H1 (cell line): ENCODE results near the gene SKAP1. TPM values are rescaled to one million over a fixed set of nuclear protein-coding genes. Genes with fewer than 3 reads are reported as not detected.

ENCODE experiments used
- CTCF ChIA-PET: fragments of 300-600 bp; sonication (Branson Sonifier 250); formaldehyde crosslinking; loops from one replicate; lab custom pipeline; 2021; ENCODE audit not compliant: partially characterized antibody; lab: Charles Lee
- POLR2A ChIA-PET: fragments of 300-600 bp; sonication (Branson Sonifier 250); formaldehyde crosslinking; loops from one replicate; lab custom pipeline; 2021; ENCODE audit warnings: inconsistent platforms; ENCODE audit not compliant: partially characterized antibody; lab: Charles Lee
- DNase-seq, 2 experiments: peaks; one replicate each; pipeline versions ENCODE4 v3.0.0 to v3.0.0-alpha.2; 2010 to 2022; ENCODE audit warnings: low spot score in 2 of 2, low read depth in 1 of 2, mixed read lengths in 1 of 2
- FAIRE-seq: peaks from 2 replicates; lab custom pipeline; 2011; peaks lifted over from hg19 to GRCh38; lab: Jason Lieb, UNC
- H2AFZ ChIP-seq: 2 replicates; pipeline ENCODE4 v1.8.1; 2012; ENCODE audit warnings: low read length, inconsistent platforms
- H2AK5ac ChIP-seq: 2 replicates; pipeline ENCODE4 v1.6.1; 2013; ENCODE audit warnings: low read depth, low read length
- H2BK120ac ChIP-seq: replicated peaks from 2 replicates; pipeline ENCODE3; 2013; ENCODE audit warnings: low read depth, low read length, inconsistent platforms
- H2BK12ac ChIP-seq: 2 replicates; pipeline ENCODE4 v1.6.1; 2013; ENCODE audit warnings: low read depth, low read length
- H2BK15ac ChIP-seq: 2 replicates; pipeline ENCODE4 v1.6.1; 2013; ENCODE audit warnings: low read length
- H2BK20ac ChIP-seq: 2 replicates; pipeline ENCODE4 v1.6.1; 2013; ENCODE audit warnings: low read length
- H2BK5ac ChIP-seq: 2 replicates; pipeline ENCODE4 v1.6.1; 2013; ENCODE audit warnings: low read depth, low read length
- H3K14ac ChIP-seq: 2 replicates; pipeline ENCODE4 v1.6.1; 2013; ENCODE audit warnings: inconsistent platforms; ENCODE audit not compliant: insufficient read length
- H3K18ac ChIP-seq: 2 replicates; pipeline ENCODE4 v1.6.1; 2013; ENCODE audit warnings: low read length; ENCODE audit errors: extremely low read depth
- H3K23ac ChIP-seq: 2 replicates; pipeline ENCODE4 v1.6.1; 2013; ENCODE audit warnings: inconsistent platforms; ENCODE audit not compliant: insufficient read length
- H3K23me2 ChIP-seq: 2 replicates; pipeline ENCODE4 v1.6.1; 2013; ENCODE audit warnings: low read depth, low read length
- H3K27ac ChIP-seq: 2 replicates; pipeline ENCODE4 v1.6.1; 2011; ENCODE audit warnings: low read depth, low read length, inconsistent platforms
- H3K27me3 ChIP-seq, 4 experiments: replicated peaks in 1 of 4; 1 replicate in 1 of 4; 2 replicates in 3 of 4; pipeline versions ENCODE4 v1.6.1 to v1.8.1; 2011 to 2013; ENCODE audit warnings: low read length in 3 of 4, mild to moderate bottlenecking in 3 of 4, inconsistent platforms in 2 of 4, mixed read lengths in 2 of 4, moderate library complexity in 1 of 4; ENCODE audit not compliant: control insufficient read depth in 3 of 4, insufficient read depth in 3 of 4; ENCODE audit errors: extremely low read depth in 1 of 4
- H3K36me3 ChIP-seq, 4 experiments: 2 replicates each; pipeline versions ENCODE4 v1.6.1 to v1.8.1; 2011 to 2013; ENCODE audit warnings: mild to moderate bottlenecking in 4 of 4, low read length in 3 of 4, moderate library complexity in 2 of 4, control low read depth in 1 of 4, inconsistent platforms in 1 of 4; ENCODE audit not compliant: insufficient read depth in 4 of 4, control insufficient read depth in 2 of 4
- H3K4ac ChIP-seq: replicated peaks from 2 replicates; pipeline ENCODE3; 2013; ENCODE audit warnings: low read length, low read depth, mixed read lengths, inconsistent platforms; ENCODE audit not compliant: insufficient read length
- H3K4me1 ChIP-seq, 4 experiments: replicated peaks in 1 of 4; 1 replicate in 1 of 4; 2 replicates in 3 of 4; pipeline versions ENCODE4 v1.6.1 to v1.8.1; 2011 to 2013; ENCODE audit warnings: low read length in 3 of 4, inconsistent platforms in 2 of 4, mixed read lengths in 1 of 4; ENCODE audit not compliant: insufficient read depth in 4 of 4, control insufficient read depth in 3 of 4
- H3K4me2 ChIP-seq, 2 experiments: 2 replicates each; pipeline versions ENCODE4 v1.6.1 to v1.8.1; 2011 to 2013; ENCODE audit warnings: low read depth in 2 of 2, low read length in 2 of 2, control low read depth in 1 of 2, inconsistent platforms in 1 of 2, mild to moderate bottlenecking in 1 of 2; ENCODE audit not compliant: insufficient read depth in 1 of 2
- H3K4me3 ChIP-seq, 4 experiments: fragments of 200-600, 300-600 bp in 1 of 4; sonication (generic), shearing (Covaris generic), sonication (Bioruptor Twin) in 1 of 4; 2 replicates each; pipeline versions ENCODE4 v1.5.1 to v1.8.1; 2011 to 2016; ENCODE audit warnings: low read length in 4 of 4, low read depth in 3 of 4, control low read depth in 2 of 4, inconsistent platforms in 2 of 4, mild to moderate bottlenecking in 2 of 4, mixed read lengths in 1 of 4, moderate library complexity in 1 of 4; ENCODE audit not compliant: insufficient read depth in 2 of 4; ENCODE audit errors: extremely low read depth in 1 of 4
- H3K56ac ChIP-seq: replicated peaks from 2 replicates; pipeline ENCODE3; 2013; ENCODE audit warnings: low read depth, mild to moderate bottlenecking, mixed read lengths, low read length, inconsistent platforms; ENCODE audit not compliant: insufficient read length
- H3K79me1 ChIP-seq: 2 replicates; pipeline ENCODE4 v1.6.1; 2013; ENCODE audit warnings: low read depth, low read length, control low read depth
- H3K79me2 ChIP-seq, 2 experiments: 2 replicates each; pipeline versions ENCODE4 v1.6.1 to v1.8.1; 2012 to 2013; ENCODE audit warnings: low read length in 2 of 2, mild to moderate bottlenecking in 2 of 2, inconsistent platforms in 1 of 2; ENCODE audit not compliant: insufficient read depth in 2 of 2, control insufficient read depth in 1 of 2
- H3K9ac ChIP-seq, 4 experiments: replicated peaks in 1 of 4; 1 replicate in 1 of 4; 2 replicates in 3 of 4; pipeline versions ENCODE4 v1.6.1 to v1.8.1; 2011 to 2013; ENCODE audit warnings: low read depth in 3 of 4, low read length in 3 of 4, control low read depth in 2 of 4, mild to moderate bottlenecking in 2 of 4, moderate library complexity in 2 of 4, inconsistent platforms in 1 of 4; ENCODE audit errors: extremely low read depth in 1 of 4
- H3K9me3 ChIP-seq, 2 experiments: 2 replicates each; pipeline versions ENCODE4 v1.6.1 to v1.8.1; 2012 to 2013; ENCODE audit warnings: mild to moderate bottlenecking in 2 of 2, moderate library complexity in 2 of 2, control low read depth in 1 of 2, inconsistent platforms in 1 of 2, low read depth in 1 of 2, low read length in 1 of 2, mixed read lengths in 1 of 2; ENCODE audit not compliant: insufficient read depth in 2 of 2
- H4K20me1 ChIP-seq, 2 experiments: replicated peaks in 1 of 2; 2 replicates each; pipeline versions ENCODE3 to v1.8.1; 2011 to 2013; ENCODE audit warnings: inconsistent platforms in 2 of 2, low read length in 2 of 2, mild to moderate bottlenecking in 1 of 2; ENCODE audit not compliant: insufficient read depth in 2 of 2, control insufficient read depth in 1 of 2
- H4K5ac ChIP-seq: 2 replicates; pipeline ENCODE4 v1.6.1; 2013; ENCODE audit warnings: low read length, low read depth, mixed read lengths, inconsistent platforms; ENCODE audit not compliant: insufficient read length
- H4K8ac ChIP-seq: 2 replicates; pipeline ENCODE4 v1.8.0; 2013; ENCODE audit warnings: mild to moderate bottlenecking, moderate library complexity, low read length, inconsistent platforms; ENCODE audit not compliant: insufficient read depth; ENCODE audit errors: extremely low read depth
- H4K91ac ChIP-seq: replicated peaks from 2 replicates; pipeline ENCODE3; 2013; ENCODE audit warnings: low read length, mixed read lengths, inconsistent platforms; ENCODE audit not compliant: insufficient read length
- CBX5 ChIP-seq: fragments of 300-800, 300-1000 bp; sonication (generic); IDR thresholded peaks from 2 replicates; pipeline ENCODE4 v1.7.1; 2016; ENCODE audit warnings: antibody characterized with exemption, low read length, low read depth
- EP300 ChIP-seq, 2 experiments: IDR thresholded peaks; 1 replicate in 1 of 2; 2 replicates in 1 of 2; pipeline ENCODE4 v1.6.1; 2011 to 2012; ENCODE audit warnings: low read depth in 2 of 2, low read length in 2 of 2, mild to moderate bottlenecking in 2 of 2, borderline replicate concordance in 1 of 2, inconsistent platforms in 1 of 2, moderate library complexity in 1 of 2
- MAFK ChIP-seq: IDR thresholded peaks from 2 replicates; pipeline ENCODE4 v1.6.1; 2012; ENCODE audit warnings: low read depth, mild to moderate bottlenecking, improper control_type of control experiment, low read length
- POLR2AphosphoS5 ChIP-seq: IDR thresholded peaks from 2 replicates; pipeline ENCODE4 v1.6.1; 2011; ENCODE audit warnings: low read depth, low read length
- WGBS, 2 experiments: shearing (Covaris generic) in 1 of 2; methylation state at CpG; one replicate each; pipeline versions ENCODE4 v1.1.6 to v1.1.7; 2013 to 2015; ENCODE audit warnings: low lambda C conversion rate in 2 of 2, mixed read lengths in 2 of 2, inconsistent platforms in 1 of 2, low coverage in 1 of 2, missing lambda C conversion rate in 1 of 2; ENCODE audit not compliant: insufficient replicate concordance in 2 of 2, insufficient coverage in 1 of 2, insufficient read length in 1 of 2; ENCODE audit errors: extremely low coverage in 1 of 2, missing lambda C conversion rate in 1 of 2; 5-methylcytosine and 5-hydroxymethylcytosine counted together
- polyA plus RNA-seq, 7 experiments: library from polyadenylated mRNA; depleted of rRNA in 3 of 7; stranded (reverse) in 5 of 7; unstranded in 2 of 7; fragments of >200 nt in 5 of 7; fragments of 200-250 nt in 2 of 7; gene quantifications; 1 replicate in 5 of 7; 2 replicates in 1 of 7; 4 replicates in 1 of 7; pipeline versions ENCODE4 v1.2.1 to v1.2.3, GENCODE V29; 2011 to 2013; ENCODE audit warnings: missing spikeins in 2 of 7, mixed read lengths in 2 of 7
- total RNA-seq: library from RNA; stranded (reverse); fragmentation: NEBNext Ultra II Directional; extraction: Animal tissue kit (Norgen Biotek cat#: 25700); gene quantifications from 2 replicates; pipeline ENCODE4 v1.2.1, GENCODE V29; 2021

Gene SKAP1
- total and polyA plus RNA-seq, 2 of the 8 experiments (the other 6 are each of a cell fraction or from before 2014, with no cell fraction given), result not detected

GRCh38 chr17:48270899-48271298 is 159.1 kb downstream of the SKAP1 start:
- H3K27ac ChIP-seq, result no peak overlapping the region
- H2AFZ ChIP-seq, result no peak overlapping the region
- H3K79me2 ChIP-seq, result no peaks in the 10 kb centered on the region
- no peaks in the 10 kb centered on the region for H3K79me1 ChIP-seq
- no peak overlapping the region for H3K56ac ChIP-seq
- no peak overlapping the region for H2BK12ac ChIP-seq
- no peak overlapping the region for H3K4me3 ChIP-seq
- H4K5ac ChIP-seq, result no peak overlapping the region
- H3K9me3 ChIP-seq, result no peaks in the 10 kb centered on the region
- H3K4me1 ChIP-seq, result no peaks in the 10 kb centered on the region
- H2AK5ac ChIP-seq, result no peak overlapping the region
- H3K18ac ChIP-seq, result no peak overlapping the region
- no peaks in the 10 kb centered on the region for H3K27me3 ChIP-seq
- H2BK5ac ChIP-seq, result no peak overlapping the region
- H3K4ac ChIP-seq, result no peak overlapping the region
- H2BK20ac ChIP-seq, result no peak overlapping the region
- no peak overlapping the region for H3K14ac ChIP-seq
- no peak overlapping the region for H3K4me2 ChIP-seq
- H4K8ac ChIP-seq, result no peak overlapping the region
- POLR2A ChIA-PET, result no interaction called here
- no peaks in the 10 kb centered on the region for H3K36me3 ChIP-seq
- no peak overlapping the region for H4K91ac ChIP-seq
- H3K23me2 ChIP-seq, result no peaks in the 10 kb centered on the region; the same call in 1 of the 2 replicates
- CTCF ChIA-PET, result interaction anchor here (6.1 kb wide), 1 partner anchor 10 kb away, joined by 71 read pairs; no protein-coding TSS in a partner anchor
- DNase-seq (no peak), FAIRE-seq (no peak)
- WGBS, 2 experiments, result 81% methylated on average over 2 of the region's 2 CpGs; no CpG with 5 or more reads in 1 of the 2 experiments
- no peak overlapping the region for H3K9ac ChIP-seq
- H2BK120ac ChIP-seq, result no peak overlapping the region
- H4K20me1 ChIP-seq, result no peaks in the 10 kb centered on the region
- no peak overlapping the region for H3K23ac ChIP-seq
- no peak overlapping the region for H2BK15ac ChIP-seq
- TF ChIP-seq CBX5 (no peak), POLR2AphosphoS5 (no peak), EP300 (IDR thresholded peaks at IDR 0.05; ENCODE audit: borderline replicate concordance in 1 of 2, low read depth in 2 of 2, low read length in 2 of 2) (no peak), MAFK (no peak)
